Subcutaneous abdominal adipose tissue (tissue), 5 donors: Measurements from ENCODE around the gene FRYL.

Experiments used
- H3K27ac ChIP-seq: one replicate; pipeline ENCODE4 v1.7.0; 2013; ENCODE audit warnings: low read depth, mild to moderate bottlenecking, inconsistent platforms, low read length, moderate library complexity
- H3K27me3 ChIP-seq, 5 donors: one replicate each; pipeline ENCODE4 v1.7.0; 2013; ENCODE audit warnings: low read length in 5 of 5, inconsistent platforms in 1 of 5; ENCODE audit not compliant: control insufficient read depth in 5 of 5, insufficient read depth in 4 of 5
- H3K36me3 ChIP-seq, 5 donors: one replicate each; pipeline ENCODE4 v1.7.0; 2013; ENCODE audit warnings: low read length in 5 of 5; ENCODE audit not compliant: control insufficient read depth in 5 of 5, insufficient read depth in 5 of 5
- H3K4me1 ChIP-seq, 5 donors: one replicate each; pipeline ENCODE4 v1.7.0; 2013; ENCODE audit warnings: low read length in 5 of 5, mild to moderate bottlenecking in 3 of 5, moderate library complexity in 1 of 5; ENCODE audit not compliant: control insufficient read depth in 5 of 5, insufficient read depth in 5 of 5
- H3K4me3 ChIP-seq, 5 donors: one replicate each; pipeline ENCODE4 v1.7.0; 2013; ENCODE audit warnings: low read length in 5 of 5, low read depth in 1 of 5
- H3K9ac ChIP-seq, 5 donors: one replicate each; pipeline ENCODE4 v1.7.0; 2013; ENCODE audit warnings: low read length in 5 of 5, mild to moderate bottlenecking in 4 of 5, moderate library complexity in 3 of 5
- H3K9me3 ChIP-seq, 5 donors: one replicate each; pipeline ENCODE4 v1.7.0; 2013; ENCODE audit warnings: low read length in 5 of 5; ENCODE audit not compliant: control insufficient read depth in 5 of 5
- donor health status: healthy.
- donor health status: healthy.
- donor health status: healthy.
- donor health status: healthy.
- donor health status: healthy.

FRYL gene

DNA sequence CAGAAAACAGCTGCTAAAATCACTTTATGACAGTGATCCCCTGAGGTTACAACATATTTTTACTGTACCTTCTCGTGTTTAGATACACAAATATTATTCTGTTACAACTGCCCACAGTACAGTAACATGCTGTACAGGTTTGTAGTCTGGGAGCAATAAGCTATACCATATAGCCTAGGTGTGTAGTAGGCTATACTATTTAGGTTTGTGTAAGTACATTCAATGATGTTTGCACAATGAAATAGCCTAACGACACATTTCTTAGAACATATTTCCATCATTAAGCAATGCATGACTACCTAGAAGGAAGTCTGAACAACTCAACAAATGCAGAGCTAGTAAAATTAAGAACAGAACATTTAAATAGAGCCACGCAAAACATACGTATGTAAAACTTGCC, 177.3 kb downstream of the FRYL start:
- H3K36me3 ChIP-seq: peaks cover 3 to 21% (median 8%) of the 10 kb centered on the region in 5 donors
- H3K9ac ChIP-seq: no peak overlapping the region
- H3K4me3 ChIP-seq: no peak overlapping the region
- H3K9me3 ChIP-seq: no peaks in the 10 kb centered on the region
- H3K27ac ChIP-seq: no peak overlapping the region
- H3K4me1 ChIP-seq: no peaks in the 10 kb centered on the region
- H3K27me3 ChIP-seq: no peaks in the 10 kb centered on the region

DNA sequence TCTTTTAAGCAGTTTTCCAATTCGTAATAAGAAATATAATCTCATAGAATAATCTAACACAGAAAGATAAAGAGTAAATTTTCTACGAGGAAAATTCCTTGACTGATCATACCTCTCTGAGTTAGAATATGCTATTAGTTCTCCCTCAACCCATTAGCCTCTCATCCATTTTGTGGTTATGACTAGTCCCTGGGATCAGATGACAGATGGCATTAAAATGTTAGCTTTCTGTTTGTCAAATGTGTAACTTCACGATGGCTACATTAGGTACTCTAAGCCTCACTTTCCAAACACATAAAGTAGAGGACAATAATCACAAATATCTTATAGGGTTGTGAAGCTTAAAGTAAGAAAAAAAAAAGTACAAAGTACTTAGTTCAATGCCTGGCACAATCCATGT, 177.9 kb downstream of the FRYL start:
- Histone ChIP-seq H3K4me3 (no peak overlapping the region), H3K4me1 (no peaks in the 10 kb centered on the region), H3K36me3 (peaks cover 4 to 21% (median 8%) of the 10 kb centered on the region in 5 donors), H3K9ac (no peak overlapping the region), H3K27ac (no peak overlapping the region), H3K9me3 (no peaks in the 10 kb centered on the region), H3K27me3 (no peaks in the 10 kb centered on the region)

DNA sequence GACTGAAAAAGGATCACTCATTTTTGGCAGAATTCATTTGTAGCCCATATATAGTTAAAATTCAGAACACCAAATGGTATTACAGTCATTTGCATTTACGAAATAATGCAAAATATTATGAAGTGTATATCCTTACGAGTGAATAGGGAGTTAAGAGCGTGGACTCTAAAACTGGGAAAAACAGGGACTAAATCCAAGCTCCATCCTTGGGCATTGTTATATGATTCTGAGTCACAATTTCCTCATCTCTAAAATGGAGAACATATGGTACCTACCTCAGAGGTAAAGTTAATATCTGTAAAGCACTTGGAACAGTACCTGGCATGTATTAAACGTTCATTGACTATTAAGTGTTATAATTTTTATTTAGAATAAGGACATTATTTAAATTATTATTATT, 183.7 kb downstream of the FRYL start:
- Histone ChIP-seq H3K27me3 (no peaks in the 10 kb centered on the region), H3K9me3 (no peaks in the 10 kb centered on the region), H3K9ac (no peak overlapping the region), H3K27ac (no peak overlapping the region), H3K4me3 (no peak overlapping the region), H3K36me3 (peaks cover 3 to 28% (median 3%) of the 10 kb centered on the region in 5 donors), H3K4me1 (peaks cover 0 to 19% (median 6%) of the 10 kb centered on the region in 5 donors)

DNA sequence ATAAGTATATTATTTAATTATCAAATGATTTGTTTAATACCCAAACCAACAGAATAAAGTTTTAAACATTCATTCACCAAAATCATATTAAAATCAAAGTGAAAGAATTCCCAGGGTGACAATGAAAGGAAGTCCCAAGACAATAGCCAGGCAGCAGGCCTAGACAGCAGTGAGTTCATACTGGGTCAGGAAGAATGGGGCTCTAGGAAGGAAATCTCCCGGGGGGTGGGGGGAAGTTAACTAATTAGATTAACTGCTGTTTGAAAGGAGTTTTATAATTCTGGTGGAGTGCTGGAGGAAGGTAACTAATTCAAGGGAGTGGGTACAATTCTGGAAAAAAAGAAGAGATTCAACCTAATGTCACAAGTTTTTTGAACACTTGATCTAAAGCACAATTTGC, 185.9 kb downstream of the FRYL start:
- Histone ChIP-seq H3K27ac (no peak overlapping the region), H3K27me3 (no peaks in the 10 kb centered on the region), H3K4me3 (no peak overlapping the region), H3K9me3 (no peaks in the 10 kb centered on the region), H3K36me3 (peaks cover 8 to 29% (median 10%) of the 10 kb centered on the region in 5 donors), H3K4me1 (peaks cover 0 to 25% (median 6%) of the 10 kb centered on the region in 5 donors), H3K9ac (no peak overlapping the region)

- H3K9me3 ChIP-seq: no peaks in the 10 kb centered on the region
- no peak overlapping the region for H3K4me3 ChIP-seq
- H3K27me3 ChIP-seq: no peaks in the 10 kb centered on the region
- H3K9ac ChIP-seq: no peak overlapping the region
- H3K27ac ChIP-seq: no peak overlapping the region
- H3K4me1 ChIP-seq: peaks cover 0 to 24% (median 6%) of the 10 kb centered on the region in 5 donors
- peaks cover 9 to 36% (median 19%) of the 10 kb centered on the region in 5 donors for H3K36me3 ChIP-seq
Measured at GRCh38 chr4:48591372-48591771, 188.7 kb downstream of the FRYL start.

DNA sequence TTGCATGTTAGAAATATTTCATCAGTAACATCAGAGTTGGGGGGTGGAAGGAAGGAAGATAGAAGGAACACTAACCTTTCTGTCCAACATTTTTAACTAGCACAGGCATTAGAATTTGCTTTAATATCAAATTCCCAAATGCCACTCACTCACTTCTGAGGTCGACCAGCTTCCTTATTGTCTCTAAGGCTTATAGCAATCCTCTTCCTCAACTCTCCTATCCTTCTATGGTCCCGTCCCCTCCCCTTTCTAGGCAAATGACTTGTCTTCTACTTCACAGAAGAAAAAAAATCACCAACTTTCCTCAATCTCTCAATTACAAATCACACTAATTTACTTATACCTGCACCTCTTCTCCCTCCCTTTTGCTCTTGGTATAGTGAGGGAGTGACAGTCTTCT, 189.2 kb downstream of the FRYL start:
- H3K36me3 ChIP-seq: peaks cover 13 to 39% (median 22%) of the 10 kb centered on the region in 5 donors

GRCh38 chr4:48589098-48589445, 191.0 kb downstream of the FRYL start:
- H3K36me3 ChIP-seq: peaks cover 24 to 47% (median 37%) of the 10 kb centered on the region in 5 donors
- no peak overlapping the region for H3K4me3 ChIP-seq
- H3K9me3 ChIP-seq: no peaks in the 10 kb centered on the region
- H3K9ac ChIP-seq: no peak overlapping the region
- no peak overlapping the region for H3K27ac ChIP-seq
- peaks cover 0 to 15% (median 0%) of the 10 kb centered on the region in 5 donors for H3K4me1 ChIP-seq
- H3K27me3 ChIP-seq: no peaks in the 10 kb centered on the region

More for the DNA sequence above, 189.2 kb downstream of the FRYL start:
- Histone ChIP-seq H3K4me3 (no peak overlapping the region), H3K27ac (no peak overlapping the region), H3K4me1 (peaks cover 0 to 23% (median 4%) of the 10 kb centered on the region in 5 donors), H3K27me3 (no peaks in the 10 kb centered on the region), H3K9ac (no peak overlapping the region), H3K9me3 (no peaks in the 10 kb centered on the region)

GRCh38 chr4:48588230-48589097, 191.6 kb downstream of the FRYL start:
- Histone ChIP-seq H3K36me3 (peaks cover 24 to 47% (median 38%) of the 10 kb centered on the region in 5 donors), H3K27ac (no peak overlapping the region), H3K27me3 (no peaks in the 10 kb centered on the region), H3K4me1 (peaks cover 0 to 15% (median 0%) of the 10 kb centered on the region in 5 donors), H3K9me3 (no peaks in the 10 kb centered on the region), H3K9ac (no peak overlapping the region), H3K4me3 (no peak overlapping the region)

DNA sequence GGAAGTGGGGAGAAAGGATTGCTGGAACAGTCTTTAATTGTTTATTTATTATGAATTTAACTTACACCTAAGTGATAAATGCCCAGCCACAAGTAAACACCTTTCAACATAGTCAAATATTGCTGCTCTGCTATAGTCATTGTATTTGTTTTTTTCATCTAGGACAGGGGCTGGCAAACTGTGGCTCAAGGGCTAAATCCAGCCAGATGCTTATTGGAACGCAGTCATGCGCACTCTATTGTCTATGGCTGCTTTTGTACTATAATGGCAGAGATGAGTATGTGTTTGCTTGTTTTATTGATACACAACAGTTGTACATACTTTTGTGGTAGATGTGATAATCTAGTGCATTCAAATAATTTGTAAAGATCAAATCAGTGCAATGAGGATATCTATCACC, 194.7 kb downstream of the FRYL start:
- Histone ChIP-seq H3K9ac (no peak overlapping the region), H3K36me3 (peaks cover 34 to 57% (median 55%) of the 10 kb centered on the region in 5 donors), H3K4me3 (no peak overlapping the region), H3K27me3 (no peaks in the 10 kb centered on the region), H3K27ac (no peak overlapping the region), H3K4me1 (peaks cover 0 to 12% (median 0%) of the 10 kb centered on the region in 5 donors), H3K9me3 (no peaks in the 10 kb centered on the region)

GRCh38 chr4:48578132-48578968, 201.7 kb downstream of the FRYL start:
- no peaks in the 10 kb centered on the region for H3K4me1 ChIP-seq
- no peaks in the 10 kb centered on the region for H3K27me3 ChIP-seq
- no peak overlapping the region for H3K4me3 ChIP-seq
- no peak overlapping the region for H3K27ac ChIP-seq
- H3K9me3 ChIP-seq: no peaks in the 10 kb centered on the region
- H3K9ac ChIP-seq: no peak overlapping the region
- peaks cover 22 to 35% (median 33%) of the 10 kb centered on the region in 5 donors for H3K36me3 ChIP-seq
